ENCODE results near the gene DPM3. TPM values are rescaled to one million over a fixed set of nuclear protein-coding genes. Genes with fewer than 3 reads are reported as not detected.
"Not testable (repeated sequence)": the region's sequence is repeated elsewhere in the genome, so short reads cannot be mapped to it uniquely, and the experiment has no call there.

Gene DPM3
- total RNA-seq, 1 experiment from 2014 or later, result 65.8 TPM

- no peak for DNase-seq (ENCODE audit: low read depth)
Measured at GRCh38 chr1:155158991-155159390, 18.7 kb upstream of the DPM3 start.

- DNase-seq (ENCODE audit: low read depth), result not testable (repeated sequence)
Measured at GRCh38 chr1:155155996-155156643, 15.8 kb upstream of the DPM3 start.

DNA sequence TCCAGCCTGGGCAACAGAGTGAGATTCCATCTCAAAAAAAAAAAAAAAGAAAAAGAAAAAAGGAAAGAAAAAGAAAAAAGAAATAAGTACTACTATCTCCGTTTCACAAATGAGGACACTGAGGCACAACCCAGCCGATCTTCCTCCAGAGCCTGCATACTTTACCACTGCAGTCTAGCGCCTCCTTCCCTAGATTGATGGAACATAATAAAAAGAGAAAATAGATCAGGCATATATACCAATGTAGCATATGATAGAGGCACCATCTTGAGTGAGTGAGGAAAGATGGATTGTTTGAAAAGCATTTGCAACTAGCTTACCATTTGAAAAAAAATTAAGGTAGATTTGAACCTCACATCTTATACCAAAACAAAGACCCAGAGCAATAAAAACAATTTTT is 5.2 kb upstream of the DPM3 start:
- DNase-seq (ENCODE audit: low read depth), result no peak

DNA sequence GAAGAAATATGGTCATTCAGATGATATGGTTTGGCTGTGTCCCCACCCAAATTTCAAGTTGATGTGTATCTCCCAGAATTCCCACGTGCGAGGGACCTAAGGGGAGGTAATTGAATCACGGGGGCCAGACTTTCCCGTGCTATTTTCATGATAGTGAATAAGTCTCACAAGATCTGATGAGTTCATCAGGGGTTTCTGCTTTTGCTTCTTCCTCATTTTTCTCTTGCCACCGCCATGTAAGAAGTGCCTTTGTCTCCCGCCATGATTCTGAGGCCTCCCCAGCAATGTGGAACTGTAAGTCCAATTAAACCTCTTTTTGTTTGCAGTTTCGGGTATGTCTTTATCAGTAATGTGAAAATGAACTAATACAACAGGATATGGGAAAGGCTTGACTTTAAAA is 1.4 kb upstream of the DPM3 start:
- no peak for DNase-seq (ENCODE audit: low read depth)

GRCh38 chr1:155140630-155140953 is 261 bp upstream of the DPM3 start:
- no peak for DNase-seq (ENCODE audit: low read depth)

DNA sequence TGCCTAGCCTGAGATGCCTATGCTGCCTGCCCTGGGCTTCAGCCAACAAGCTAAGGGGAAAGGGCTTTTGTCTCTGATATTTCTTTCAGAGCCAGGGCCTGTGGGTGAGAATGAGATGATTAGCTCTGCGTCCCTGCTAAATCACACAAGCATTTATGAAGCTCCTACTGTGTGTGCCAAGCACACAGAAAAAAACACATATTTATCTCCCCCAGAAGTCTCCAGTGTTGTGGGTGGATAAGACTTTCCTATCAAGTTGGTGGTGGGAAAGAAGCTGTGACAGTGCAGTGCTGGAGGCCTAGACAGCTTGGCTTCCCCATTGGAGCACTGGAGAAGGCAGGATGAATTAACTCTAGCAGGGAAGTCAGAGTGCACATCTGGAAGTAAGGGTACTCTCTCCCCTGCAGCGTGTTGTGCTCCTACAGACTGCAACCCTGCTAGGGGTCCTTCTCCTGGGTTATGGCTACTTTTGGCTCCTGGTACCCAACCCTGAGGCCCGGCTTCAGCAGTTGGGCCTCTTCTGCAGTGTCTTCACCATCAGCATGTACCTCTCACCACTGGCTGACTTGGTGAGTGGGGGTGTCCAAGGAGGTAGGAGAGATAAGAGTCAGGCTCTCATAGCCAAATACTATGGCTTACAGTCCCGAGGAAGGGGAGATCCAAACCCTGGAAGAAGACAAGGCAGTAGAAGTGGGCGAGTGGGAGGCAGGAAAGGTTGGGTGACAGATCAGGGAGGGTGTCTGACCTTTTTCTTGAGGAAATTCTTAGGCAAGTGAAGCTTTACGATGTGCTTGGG is 3.0 kb downstream of the DPM3 start:
- DNase-seq (ENCODE audit: low read depth), result no peak

- DNase-seq (ENCODE audit: low read depth), result no peak
Measured at GRCh38 chr1:155136748-155137147, 3.6 kb downstream of the DPM3 start.

DNA sequence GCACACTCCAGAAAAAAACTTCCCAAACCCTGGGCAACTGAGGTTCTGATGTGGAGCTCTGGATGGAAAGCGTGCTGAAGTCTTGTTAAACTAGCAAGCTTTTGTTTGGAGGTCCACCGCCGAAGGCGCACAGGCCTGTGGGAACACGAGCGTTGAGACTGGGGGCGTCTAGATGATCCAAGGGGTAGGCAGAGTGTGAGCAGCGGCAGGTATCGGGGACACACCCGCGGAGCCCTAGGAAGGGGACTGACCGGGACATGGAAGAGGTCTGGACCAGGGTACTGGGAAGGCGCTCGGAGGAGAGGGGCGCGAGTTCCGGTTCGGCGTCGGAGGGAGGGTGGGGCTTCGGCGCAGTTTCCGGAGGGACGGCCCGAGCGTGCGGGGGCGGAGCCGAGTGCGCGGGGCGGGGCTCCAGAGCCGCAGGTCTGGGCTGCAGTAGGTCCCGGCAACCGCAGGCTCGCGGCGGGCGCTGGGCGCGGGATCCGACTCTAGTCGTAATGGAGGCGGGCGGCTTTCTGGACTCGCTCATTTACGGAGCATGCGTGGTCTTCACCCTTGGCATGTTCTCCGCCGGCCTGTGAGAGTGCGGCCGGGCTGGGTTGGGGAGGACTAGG is 4.8 kb downstream of the DPM3 start, which contains the start of gene SLC50A1:
TSS of gene SLC50A1 (plus strand) at position 438 of the 614 bp plus-strand sequence. CDS start at position 498, 60 bp downstream.
- DNase-seq (ENCODE audit: low read depth), result peak; percentile 87

GRCh38 chr1:155134880-155135414 is 5.4 kb downstream of the DPM3 start:
- peak; percentile 92 for DNase-seq (ENCODE audit: low read depth)

- DNase-seq (ENCODE audit: low read depth), result no peak
Measured at GRCh38 chr1:155134322-155134721, 6.0 kb downstream of the DPM3 start.

DNA sequence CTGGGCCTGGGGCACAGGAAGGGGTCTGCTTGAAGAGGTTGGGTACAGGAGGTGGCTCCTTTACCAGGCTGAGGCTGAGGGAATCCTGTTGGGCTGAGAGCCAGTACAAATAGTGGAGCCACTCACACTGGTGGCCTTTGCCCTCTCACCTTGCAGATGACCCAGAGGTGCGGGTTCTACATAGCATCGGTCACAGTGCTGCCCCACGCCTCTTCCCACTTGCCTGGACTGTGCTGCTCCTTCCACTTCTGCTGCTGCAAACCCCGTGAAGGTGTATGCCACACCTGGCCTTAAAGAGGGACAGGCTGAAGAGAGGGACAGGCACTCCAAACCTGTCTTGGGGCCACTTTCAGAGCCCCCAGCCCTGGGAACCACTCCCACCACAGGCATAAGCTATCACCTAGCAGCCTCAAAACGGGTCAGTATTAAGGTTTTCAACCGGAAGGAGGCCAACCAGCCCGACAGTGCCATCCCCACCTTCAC is 6.5 kb downstream of the DPM3 start:
- DNase-seq (ENCODE audit: low read depth), result no peak

DNA sequence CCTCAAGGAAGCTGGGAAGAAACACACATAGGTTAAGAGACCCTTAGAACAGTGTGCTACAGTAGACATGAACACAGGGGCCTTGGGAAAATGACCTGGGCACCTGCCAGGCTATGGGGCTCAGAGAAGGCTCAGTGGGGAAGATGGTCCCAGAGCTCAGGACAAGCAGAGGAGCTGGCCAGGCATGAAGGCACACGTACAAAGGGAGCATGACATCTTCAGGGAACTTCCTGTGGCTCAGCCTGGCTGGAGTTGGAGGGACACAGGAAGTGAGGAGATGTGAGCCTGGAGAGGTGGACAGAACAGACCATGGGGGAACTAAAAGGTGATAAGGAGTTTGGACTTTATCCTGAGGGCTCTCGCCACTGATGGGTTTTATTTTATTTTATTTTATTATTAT is 8.5 kb downstream of the DPM3 start:
- DNase-seq (ENCODE audit: low read depth), result no peak

DNA sequence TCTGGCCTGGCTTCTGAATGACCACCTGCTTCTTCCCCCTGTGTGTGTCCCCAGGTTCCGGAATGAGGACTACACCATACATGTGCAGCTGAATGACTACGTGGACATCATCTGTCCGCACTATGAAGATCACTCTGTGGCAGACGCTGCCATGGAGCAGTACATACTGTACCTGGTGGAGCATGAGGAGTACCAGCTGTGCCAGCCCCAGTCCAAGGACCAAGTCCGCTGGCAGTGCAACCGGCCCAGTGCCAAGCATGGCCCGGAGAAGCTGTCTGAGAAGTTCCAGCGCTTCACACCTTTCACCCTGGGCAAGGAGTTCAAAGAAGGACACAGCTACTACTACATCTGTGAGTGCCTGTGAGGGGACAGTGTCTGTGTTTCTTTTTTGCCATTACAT is 9.0 kb downstream of the DPM3 start:
- DNase-seq (ENCODE audit: low read depth), result no peak

DNA sequence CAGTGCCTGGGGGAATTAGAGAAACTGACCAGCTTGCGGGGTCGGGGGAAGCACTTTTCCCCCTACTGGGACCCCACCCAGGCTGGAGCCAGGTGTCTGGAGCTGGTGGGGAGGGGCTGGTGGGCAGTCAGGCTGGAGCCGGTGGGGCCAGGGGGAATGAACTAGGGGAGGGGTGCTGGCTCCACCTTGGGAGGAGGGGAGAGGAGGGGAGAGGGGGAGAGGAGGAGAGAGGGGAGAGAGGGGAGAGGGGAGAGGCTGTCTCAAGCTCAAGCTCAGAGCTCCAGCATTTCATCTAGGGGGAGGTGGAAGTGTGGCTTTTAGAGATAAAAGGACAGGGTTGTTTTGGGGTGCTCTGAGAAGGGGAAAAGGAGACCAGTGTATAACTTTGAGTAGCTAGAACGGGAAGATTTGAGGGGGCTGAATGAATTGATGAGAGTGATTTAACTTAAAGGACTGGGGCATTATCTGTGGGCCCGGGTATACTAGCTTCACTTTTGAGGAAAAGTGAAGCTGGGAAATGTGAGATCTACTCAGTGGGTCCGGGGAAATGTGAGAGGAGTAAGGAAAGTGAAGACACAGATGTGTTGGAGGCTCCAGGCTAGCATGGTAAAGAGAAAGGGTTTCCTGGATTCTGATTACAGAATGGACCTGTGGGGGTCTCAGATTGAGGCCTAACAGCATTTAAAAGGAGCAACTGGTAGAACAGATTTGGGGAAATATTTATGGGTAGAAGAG is 9.9 kb downstream of the DPM3 start:
- DNase-seq (ENCODE audit: low read depth), result no peak

- no peak for DNase-seq (ENCODE audit: low read depth)
Measured at GRCh38 chr1:155128755-155129473, 11.4 kb downstream of the DPM3 start.

DNA sequence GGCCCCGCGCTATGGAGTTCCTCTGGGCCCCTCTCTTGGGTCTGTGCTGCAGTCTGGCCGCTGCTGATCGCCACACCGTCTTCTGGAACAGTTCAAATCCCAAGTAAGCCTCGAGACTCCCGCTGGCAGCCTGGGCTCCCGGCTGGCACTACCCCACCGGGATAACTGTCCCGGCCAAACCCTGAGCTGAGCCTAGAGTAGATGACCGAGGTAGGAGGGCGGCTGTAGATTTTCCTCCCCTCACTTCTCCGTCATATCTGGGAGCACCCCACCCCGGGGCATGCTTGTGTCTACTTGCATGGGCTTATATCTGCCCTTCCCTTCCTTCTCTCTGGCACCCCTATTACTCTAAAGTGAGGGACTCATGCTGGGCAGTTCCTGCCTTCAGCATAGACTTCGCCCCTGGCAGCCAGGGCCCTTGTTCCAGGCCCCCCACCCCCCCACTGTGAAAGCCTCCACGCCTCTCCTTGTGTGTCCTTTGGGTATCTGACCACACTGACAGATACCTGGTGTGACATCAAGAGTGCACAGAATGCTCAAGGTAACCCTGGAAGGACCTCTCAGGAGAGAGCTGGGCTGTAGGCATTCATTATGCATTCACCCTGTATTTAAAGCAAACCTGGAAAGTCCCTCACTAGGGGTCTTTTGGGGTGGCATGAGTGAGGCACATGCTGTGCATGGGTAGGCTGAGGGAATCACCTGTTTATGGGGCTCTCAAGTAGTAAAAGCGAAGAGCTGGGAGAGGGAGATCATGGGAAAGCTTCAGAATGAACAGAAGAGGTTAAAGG is 12.2 kb downstream of the DPM3 start:
- no peak for DNase-seq (ENCODE audit: low read depth)

- DNase-seq (ENCODE audit: low read depth), result peak; percentile 35
Measured at GRCh38 chr1:155127105-155127966, 13.0 kb downstream of the DPM3 start, which contains the start of gene EFNA1. EFNA1 (plus strand) TSS chr1:155127876; CDS start chr1:155127978, 102 bp downstream.

GRCh38 chr1:155126556-155127104 is 13.7 kb downstream of the DPM3 start:
- DNase-seq (ENCODE audit: low read depth), result peak; percentile 17

Measured in RPMI7951 (cell line).